ENCODE data around the gene POM121L12. TPM values are rescaled to one million over a fixed set of nuclear protein-coding genes. Genes with fewer than 3 reads are reported as not detected.

Gene POM121L12
- polyA plus RNA-seq, 1 donor (not counting 4 experiments of a cell fraction or from before 2014, with no cell fraction given) = not detected

DNA sequence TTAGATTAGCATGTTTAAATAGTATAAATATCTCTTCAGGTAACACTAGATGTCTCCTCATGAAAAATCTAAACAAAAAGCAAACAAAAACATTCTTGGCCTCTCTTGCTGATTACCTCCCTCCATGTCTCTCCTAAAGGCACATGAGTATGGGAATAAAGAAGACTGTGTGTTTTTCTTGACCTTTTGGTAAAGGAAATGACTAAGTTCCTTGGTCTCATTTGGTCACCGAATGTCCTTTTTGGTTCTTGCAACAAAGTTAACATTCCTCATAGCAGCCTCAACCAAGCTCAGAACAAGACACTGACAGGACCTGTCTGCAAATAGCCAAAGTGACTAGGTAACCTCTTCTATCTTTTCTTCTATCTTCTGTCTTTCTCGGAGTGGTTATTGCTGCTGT is 35.5 kb downstream of the POM121L12 start:
- dilution Hi-C loops (cut with MboI; ENCODE audit: extremely low pct_ligation_motif_present, low sequenced_read_pairs) = no loop called here
- Histone ChIP-seq H3K4me2 (ENCODE audit: control insufficient read depth, extremely low read depth, insufficient read depth, low read depth, low read length) (no peak overlapping the region), H3K9me3 (ENCODE audit: control insufficient read depth, low read depth, low read length) (no peaks in the 10 kb centered on the region), H3K4me1 (ENCODE audit: control insufficient read depth, extremely low read depth, insufficient read depth, low read length) (no peaks in the 10 kb centered on the region), H2AFZ (ENCODE audit: control insufficient read depth, low read length) (no peak overlapping the region), H4K20me1 (ENCODE audit: control insufficient read depth, extremely low read depth, insufficient read depth, low read length) (no peaks in the 10 kb centered on the region), H3K4me3 (ENCODE audit: control insufficient read depth in 2 of 3, extremely low read depth in 1 of 3, insufficient read depth in 2 of 3, low read depth in 1 of 3, low read length in 3 of 3) (no peak overlapping the region), H3K27ac (ENCODE audit: control insufficient read depth, insufficient read depth, low read length) (no peak overlapping the region), H3K9me1 (ENCODE audit: control insufficient read depth, extremely low read depth, insufficient read depth, low read length) (no peaks in the 10 kb centered on the region), H3K27me3 (ENCODE audit: control insufficient read depth, extremely low read depth, insufficient read depth, low read length) (no peaks in the 10 kb centered on the region), H3K79me2 (ENCODE audit: control insufficient read depth, insufficient read depth, low read length) (no peaks in the 10 kb centered on the region), H3K36me3 (ENCODE audit: control insufficient read depth in 2 of 2, extremely low read depth in 1 of 2, insufficient read depth in 2 of 2, low read length in 2 of 2) (no peaks in the 10 kb centered on the region), H3K9ac (ENCODE audit: control insufficient read depth, extremely low read depth, insufficient read depth, low read length) (no peak overlapping the region)
- TF ChIP-seq CTCF (optimal IDR thresholded peaks at IDR 0.05 in 1 of 3, IDR thresholded peaks at IDR 0.05 in 1 of 3, conservative IDR thresholded peaks at IDR 0.05 in 1 of 3; ENCODE audit: extremely low read depth in 1 of 3, insufficient read depth in 2 of 3, low read length in 3 of 3) (no peak), EZH2 (IDR thresholded peaks at IDR 0.05; ENCODE audit: low read length) (no peak)
- no peak for FAIRE-seq
- no peak for DNase-seq (ENCODE audit: low read depth, low spot score)

Measured in keratinocyte (primary cell).